AG04449 (cell line): ENCODE measurements around the gene ATP4B.
"Not testable (repeated sequence)": the region's sequence is repeated elsewhere in the genome, so short reads cannot be mapped to it uniquely, and the experiment has no call there.

ENCODE experiments used
- CTCF ChIA-PET: fragments of 350-600 bp; formaldehyde crosslinking; extraction: SDS; loops from one replicate; lab custom pipeline; 2021; ENCODE audit warnings: antibody characterized with exemption; lab: Yijun Ruan, JAX
- POLR2A ChIA-PET: fragments of 400-600, 350-600 bp; formaldehyde crosslinking; extraction: SDS; loops from one replicate; lab custom pipeline; 2020; ENCODE audit warnings: antibody characterized with exemption, inconsistent platforms; lab: Yijun Ruan, JAX
- DNase-seq: peaks from one replicate; pipeline ENCODE4 v3.0.0-alpha.2; 2010; ENCODE audit warnings: low read depth, low spot score
- H3K4me3 ChIP-seq: 2 replicates; pipeline ENCODE4 v1.5.1; 2011; ENCODE audit warnings: low read depth, mild to moderate bottlenecking, control low read depth, low read length
- TF ChIP-seq, protein P1 (sequence below): IDR thresholded peaks from one replicate; pipeline ENCODE4 v1.5.1; 2011; ENCODE audit warnings: mild to moderate bottlenecking, moderate library complexity, low read length, control low read depth, inconsistent platforms; ENCODE audit not compliant: insufficient read depth; ENCODE audit errors: missing control alignments

ATP4B gene

DNA sequence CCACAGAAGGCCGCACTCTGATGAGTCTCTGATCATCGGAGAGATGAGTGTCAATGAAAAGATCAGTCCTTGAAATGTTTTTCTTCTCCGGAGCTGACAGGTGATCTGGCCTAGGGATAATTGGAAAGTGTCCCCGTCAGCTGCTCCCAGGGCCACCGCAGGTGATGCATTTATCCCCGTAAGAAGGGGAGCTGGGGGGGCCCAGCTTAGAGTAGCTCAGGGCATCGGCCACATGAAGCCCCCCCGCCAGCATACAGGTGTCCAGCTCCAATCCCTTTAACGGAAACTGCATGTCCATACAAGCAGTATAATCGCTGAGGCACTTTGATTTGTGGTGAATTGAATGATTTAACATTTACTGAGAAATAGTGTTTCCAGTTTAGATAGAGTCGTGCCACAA, 27.7 kb downstream of the ATP4B start:
- ChIA-PET CTCF (no interaction called here), POLR2A (no interaction called here)
- H3K4me3 ChIP-seq: no peak overlapping the region
- no peak for DNase-seq
- TF ChIP-seq, protein P1, sequence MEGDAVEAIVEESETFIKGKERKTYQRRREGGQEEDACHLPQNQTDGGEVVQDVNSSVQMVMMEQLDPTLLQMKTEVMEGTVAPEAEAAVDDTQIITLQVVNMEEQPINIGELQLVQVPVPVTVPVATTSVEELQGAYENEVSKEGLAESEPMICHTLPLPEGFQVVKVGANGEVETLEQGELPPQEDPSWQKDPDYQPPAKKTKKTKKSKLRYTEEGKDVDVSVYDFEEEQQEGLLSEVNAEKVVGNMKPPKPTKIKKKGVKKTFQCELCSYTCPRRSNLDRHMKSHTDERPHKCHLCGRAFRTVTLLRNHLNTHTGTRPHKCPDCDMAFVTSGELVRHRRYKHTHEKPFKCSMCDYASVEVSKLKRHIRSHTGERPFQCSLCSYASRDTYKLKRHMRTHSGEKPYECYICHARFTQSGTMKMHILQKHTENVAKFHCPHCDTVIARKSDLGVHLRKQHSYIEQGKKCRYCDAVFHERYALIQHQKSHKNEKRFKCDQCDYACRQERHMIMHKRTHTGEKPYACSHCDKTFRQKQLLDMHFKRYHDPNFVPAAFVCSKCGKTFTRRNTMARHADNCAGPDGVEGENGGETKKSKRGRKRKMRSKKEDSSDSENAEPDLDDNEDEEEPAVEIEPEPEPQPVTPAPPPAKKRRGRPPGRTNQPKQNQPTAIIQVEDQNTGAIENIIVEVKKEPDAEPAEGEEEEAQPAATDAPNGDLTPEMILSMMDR: no peak

DNA sequence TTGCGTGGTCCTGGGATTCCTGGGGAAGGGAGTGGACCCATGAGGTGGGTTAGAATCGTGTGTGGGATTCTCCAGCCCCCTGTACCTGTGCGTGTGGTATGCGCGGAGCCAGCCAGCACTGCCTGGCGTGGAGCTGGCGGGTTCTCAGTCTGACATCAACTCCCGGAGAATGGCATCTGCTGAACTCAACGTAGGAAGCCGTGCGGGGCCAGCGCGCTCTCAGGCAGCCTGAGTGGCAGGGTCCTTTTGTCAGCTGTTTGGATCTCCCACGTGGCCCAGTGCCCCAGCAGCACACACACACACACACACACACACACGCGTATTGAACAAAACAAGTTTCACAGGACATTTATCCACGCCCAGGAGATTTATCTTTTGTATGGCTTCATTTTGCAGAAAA, 28.1 kb downstream of the ATP4B start:
- CTCF ChIA-PET: no interaction called here
- DNase-seq: no peak
- H3K4me3 ChIP-seq: no peak overlapping the region
- POLR2A ChIA-PET: no interaction called here
- TF ChIP-seq, protein P1: no peak

DNA sequence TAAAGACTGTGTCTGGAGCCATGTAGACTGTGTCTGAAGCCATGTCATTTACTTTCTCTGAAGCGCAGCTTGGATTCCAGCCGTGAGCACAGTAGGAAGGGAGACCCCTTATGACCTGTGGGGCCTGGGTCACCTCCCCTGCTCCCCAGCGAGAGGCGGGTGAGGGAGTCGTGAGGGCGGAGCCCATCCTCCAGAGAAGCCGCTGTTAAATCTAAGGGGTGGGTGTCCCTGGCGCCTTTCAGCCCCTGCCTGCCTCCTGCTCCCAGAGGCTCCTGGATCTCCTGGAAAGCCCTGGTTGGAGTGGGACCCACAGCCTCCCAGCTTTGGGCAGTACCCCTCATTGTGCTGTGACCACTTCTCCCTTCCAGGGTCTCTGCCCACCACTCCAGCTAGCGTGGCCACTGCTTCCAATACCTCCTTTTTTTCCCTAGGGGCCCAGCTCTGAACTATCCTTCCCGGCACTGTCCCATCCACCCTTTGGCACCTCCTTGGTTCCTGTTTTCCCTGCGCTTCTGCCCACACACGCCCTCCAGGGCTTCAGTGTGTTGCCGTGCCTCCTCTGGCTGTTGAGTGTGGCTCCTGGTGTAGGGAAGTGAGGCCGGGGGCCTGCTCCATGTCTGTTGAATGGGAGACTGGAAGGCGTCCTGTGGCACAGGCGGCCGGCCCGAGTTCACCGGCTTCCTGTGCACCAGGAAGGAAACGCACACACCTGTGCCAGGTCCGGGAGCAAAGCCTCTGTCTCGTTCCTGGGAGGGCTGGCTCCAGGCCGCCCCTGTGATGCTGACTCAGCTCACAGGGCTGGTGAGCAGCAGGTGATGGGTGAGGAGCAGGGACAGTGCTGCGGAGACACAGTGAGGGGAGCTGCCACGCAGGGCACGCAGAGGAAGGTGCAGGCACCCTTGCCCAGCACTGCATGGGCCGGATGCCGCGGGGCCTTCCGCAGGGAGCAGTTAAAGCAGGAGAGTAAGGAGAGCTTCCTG, 29.4 kb downstream of the ATP4B start:
- ChIA-PET CTCF (no interaction called here), POLR2A (no interaction called here)
- TF ChIP-seq, protein P1: no peak
- H3K4me3 ChIP-seq: no peak overlapping the region
- no peak for DNase-seq

DNA sequence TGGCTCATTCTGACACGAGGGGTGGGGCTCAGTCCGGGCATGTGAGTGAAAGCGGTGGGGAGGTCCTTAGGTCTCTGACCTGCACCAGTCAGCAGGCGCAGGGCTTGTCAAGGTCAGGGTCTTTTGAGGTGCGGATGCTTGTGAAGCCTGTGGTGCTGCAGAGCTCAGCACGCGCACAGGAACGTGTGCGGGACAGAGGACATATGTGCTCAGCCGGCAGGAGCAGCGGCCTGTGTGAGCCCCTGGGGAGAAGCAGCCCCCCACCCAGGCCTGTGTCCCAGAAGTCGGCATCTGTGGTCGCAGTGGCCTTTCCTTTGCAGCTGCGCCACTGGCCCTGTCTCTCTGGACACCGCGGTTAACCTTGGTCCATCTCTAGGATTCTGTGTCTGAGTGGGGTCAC, 30.9 kb downstream of the ATP4B start:
- H3K4me3 ChIP-seq: no peak overlapping the region
- POLR2A ChIA-PET: interaction anchor here (0.6 kb wide), 1 partner anchor 439 kb away, joined by 3 read pairs; no protein-coding TSS in a partner anchor
- CTCF ChIA-PET: interaction anchor here (1.5 kb wide), 1 partner anchor 599 kb away, joined by 4 read pairs; no protein-coding TSS in a partner anchor
- DNase-seq: no peak
- TF ChIP-seq, protein P1: no peak

DNA sequence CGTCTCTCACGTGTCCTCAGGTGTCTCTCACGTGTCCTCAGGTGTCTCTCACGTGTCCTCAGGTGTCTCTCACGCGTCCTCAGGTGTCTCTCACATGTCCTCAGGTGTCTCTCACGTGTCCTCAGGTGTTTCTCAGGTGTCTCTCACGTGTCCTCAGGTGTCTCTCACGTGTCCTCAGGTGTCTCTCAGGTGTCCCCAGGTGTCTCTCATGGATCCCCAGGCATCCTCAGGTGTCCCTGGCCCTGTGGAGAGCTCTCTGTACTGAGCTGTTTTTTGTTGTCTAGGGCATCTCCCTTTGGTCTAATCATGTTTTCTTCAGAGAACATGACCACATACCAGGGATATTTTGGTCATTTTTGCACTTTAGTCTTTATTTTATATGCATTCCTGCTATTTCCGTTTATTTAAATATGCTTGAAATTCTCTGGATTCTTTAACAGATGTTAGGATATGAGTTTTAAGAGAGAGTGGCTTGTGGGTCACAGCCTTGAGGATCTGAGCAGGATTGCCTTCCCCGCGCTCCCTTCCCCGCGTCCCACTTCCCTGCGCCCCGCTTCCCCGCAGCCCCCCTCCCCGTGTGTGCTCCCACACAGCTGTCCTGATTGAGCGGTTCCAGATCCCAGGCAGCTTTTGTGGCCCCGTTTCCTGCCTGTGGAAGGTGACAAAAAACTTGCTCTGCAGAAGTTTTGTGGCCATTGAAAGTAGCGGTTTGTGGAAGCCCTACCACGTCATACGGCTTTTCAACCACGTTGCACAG, 31.9 kb downstream of the ATP4B start:
- ChIA-PET POLR2A (no interaction called here), CTCF (interaction anchor here (1.0 to 1.5 kb wide), 2 partner anchors 25 to 600 kb away, joined by 3 to 4 read pairs; no protein-coding TSS in a partner anchor)
- TF ChIP-seq, protein P1: no peak
- H3K4me3 ChIP-seq: no peak overlapping the region
- peak; percentile 19 for DNase-seq

DNA sequence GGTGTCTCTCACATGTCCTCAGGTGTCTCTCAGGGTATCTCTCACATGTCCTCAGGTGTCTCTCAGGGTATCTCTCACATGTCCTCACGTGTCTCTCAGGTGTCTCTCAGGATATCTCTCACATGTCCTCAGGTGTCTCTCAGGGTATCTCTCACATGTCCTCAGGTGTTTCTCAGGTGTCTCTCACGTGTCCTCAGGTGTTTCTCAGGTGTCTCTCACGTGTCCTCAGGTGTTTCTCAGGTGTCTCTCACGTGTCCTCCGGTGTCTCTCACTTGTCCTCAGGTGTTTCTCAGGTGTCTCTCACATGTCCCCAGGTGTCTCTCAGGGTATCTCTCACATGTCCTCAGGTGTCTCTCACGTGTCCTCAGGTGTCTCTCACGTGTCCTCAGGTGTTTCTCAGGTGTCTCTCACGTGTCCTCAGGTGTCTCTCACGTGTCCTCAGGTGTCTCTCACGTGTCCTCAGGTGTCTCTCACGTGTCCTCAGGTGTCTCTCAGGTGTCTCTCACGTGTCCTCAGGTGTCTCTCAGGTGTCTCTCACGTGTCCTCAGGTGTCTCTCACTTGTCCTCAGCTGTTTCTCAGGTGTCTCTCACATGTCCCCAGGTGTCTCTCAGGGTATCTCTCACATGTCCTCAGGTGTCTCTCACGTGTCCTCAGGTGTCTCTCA, 33.2 kb downstream of the ATP4B start:
- H3K4me3 ChIP-seq, CTCF ChIA-PET, DNase-seq, POLR2A ChIA-PET: not testable (repeated sequence)
